Fibroblast of pulmonary artery (primary cell): Measurements from ENCODE around the gene APBB2.
A peak's percentile ranks its signal among the peaks of the same experiment; 100 is the strongest.

Source experiments
- DNase-seq: peaks from one replicate; pipeline ENCODE4 v3.0.0-alpha.2; 2010; ENCODE audit warnings: low read depth
- H3K4me3 ChIP-seq: replicated peaks from 2 replicates; pipeline ENCODE4 v1.5.1; 2011; ENCODE audit warnings: low read depth, mild to moderate bottlenecking, control low read depth, low read length, moderate library complexity
- CTCF ChIP-seq: IDR thresholded peaks from 2 replicates; pipeline ENCODE4 v1.5.1; 2011; ENCODE audit warnings: mild to moderate bottlenecking, control low read depth, low read length, inconsistent platforms; ENCODE audit errors: missing control alignments

The APBB2 gene

GRCh38 chr4:40840255-40840984, 373.9 kb downstream of the APBB2 start:
- no peak for TF ChIP-seq CTCF
- no peak for DNase-seq
- H3K4me3 ChIP-seq = no peak overlapping the region

DNA sequence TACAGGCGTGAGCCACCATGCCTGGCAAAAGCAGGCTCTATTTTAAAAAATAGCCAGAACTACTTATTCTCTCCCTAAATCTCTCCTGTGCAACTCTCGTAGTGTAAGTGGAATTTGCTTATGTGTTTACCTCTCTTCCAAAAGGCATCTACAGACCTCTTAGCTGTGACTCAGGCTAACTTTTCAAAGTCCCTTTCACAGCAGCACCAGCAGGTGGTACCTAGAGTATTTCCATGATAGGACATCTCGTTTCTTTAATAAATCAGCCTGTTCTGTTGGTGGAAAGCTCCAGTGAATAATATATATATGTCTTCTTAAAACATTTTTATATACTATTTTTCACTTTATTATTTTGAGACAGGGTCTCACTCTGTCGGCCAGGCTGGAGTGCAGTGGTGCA, 375.6 kb downstream of the APBB2 start:
- TF ChIP-seq CTCF = peak; percentile 15
- no peak overlapping the region for H3K4me3 ChIP-seq
- DNase-seq = no peak

DNA sequence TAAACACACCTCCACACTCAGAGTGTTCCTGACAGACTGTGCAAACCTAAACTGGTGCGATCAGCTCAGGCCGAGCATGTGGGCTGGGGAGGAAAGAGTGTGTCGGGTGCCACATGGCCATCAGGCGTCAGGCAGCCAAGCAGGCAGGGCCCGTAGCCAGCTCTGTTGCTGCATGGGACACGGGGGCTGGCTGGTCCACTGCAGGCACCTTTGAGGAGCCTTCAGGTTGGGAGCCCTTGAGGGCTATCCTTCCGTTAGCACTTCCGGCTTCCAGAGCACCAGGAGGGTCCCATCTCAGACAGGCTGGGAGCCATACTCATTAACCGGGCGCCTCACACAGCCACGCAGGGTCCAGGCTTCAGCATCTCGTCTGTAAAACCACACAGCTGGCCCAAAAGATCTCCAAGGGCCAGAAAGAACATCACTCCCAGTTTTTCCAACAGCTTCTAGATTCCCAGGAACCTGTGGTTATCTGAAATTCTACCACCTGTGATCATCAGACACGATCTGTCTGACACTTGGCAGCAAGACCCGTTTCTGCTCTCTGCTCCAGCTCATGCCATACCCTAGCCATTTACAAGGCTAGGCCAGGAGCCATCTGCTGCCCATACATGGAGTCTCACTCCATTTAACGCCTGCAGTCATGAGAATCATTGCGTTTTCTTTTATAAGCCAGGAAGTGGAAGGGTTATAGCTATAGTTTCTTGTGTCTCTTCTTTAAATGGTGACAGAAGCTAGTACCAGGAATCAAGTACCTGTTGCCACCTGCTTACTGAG, 377.1 kb downstream of the APBB2 start:
- TF ChIP-seq CTCF = no peak
- H3K4me3 ChIP-seq = no peak overlapping the region
- DNase-seq = no peak

- TF ChIP-seq CTCF = no peak
- H3K4me3 ChIP-seq = no peak overlapping the region
- no peak for DNase-seq
Observed at GRCh38 chr4:40833212-40833611, 381.1 kb downstream of the APBB2 start.

GRCh38 chr4:40832175-40832574, 382.2 kb downstream of the APBB2 start:
- TF ChIP-seq CTCF = no peak
- no peak overlapping the region for H3K4me3 ChIP-seq
- DNase-seq = no peak

DNA sequence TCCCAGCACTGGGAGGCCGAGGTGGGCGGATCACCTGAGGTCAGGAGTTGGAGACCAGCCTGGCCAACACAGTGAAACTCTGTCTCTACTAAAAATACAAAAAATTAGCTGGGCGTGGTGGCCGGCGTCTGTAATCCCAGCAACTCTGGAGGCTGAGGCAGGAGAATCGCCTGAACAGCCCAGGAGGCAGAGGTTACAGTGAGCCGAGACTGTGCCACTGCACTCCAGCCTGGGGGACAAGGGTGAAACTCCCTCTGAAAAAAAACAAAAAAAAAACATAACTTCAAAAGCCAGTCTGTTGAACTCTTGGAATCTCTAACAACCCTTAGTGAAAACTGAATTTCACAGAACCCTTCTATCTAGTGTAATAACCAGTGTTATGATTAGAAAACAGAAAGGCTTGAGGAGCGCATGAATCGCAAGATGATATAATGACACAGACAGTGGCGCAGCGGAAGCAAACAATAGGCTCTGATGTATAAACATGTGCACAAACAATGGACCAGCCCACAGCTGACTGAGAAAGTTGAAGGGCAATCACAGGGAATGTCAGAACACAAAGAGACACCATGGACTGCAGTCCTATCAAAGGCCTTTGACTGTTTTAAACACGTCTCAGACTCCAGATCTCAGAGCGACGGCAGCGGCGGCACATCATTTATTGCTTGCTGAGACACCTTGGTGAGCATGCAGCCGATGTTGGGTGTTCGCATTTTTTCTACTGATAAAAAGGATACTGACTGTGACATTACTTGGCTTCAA, 383.0 kb downstream of the APBB2 start:
- no peak overlapping the region for H3K4me3 ChIP-seq
- no peak for DNase-seq
- TF ChIP-seq CTCF = no peak
